Measurements from ENCODE around the gene RASGRP3.

The RASGRP3 gene

GRCh38 chr2:33476793-33477190 is 343 bp downstream of the RASGRP3 start:
- Histone ChIP-seq H3K9ac (ENCODE audit: low read length) (peak overlapping the region; percentile 84), H3K79me2 (ENCODE audit: insufficient read depth, low read length) (peaks cover 17% of the 10 kb centered on the region), H2AFZ (ENCODE audit: low read length) (no peak overlapping the region), H3K4me3 (ENCODE audit: low read depth, low read length, poor library complexity, severe bottlenecking) (peak overlapping the region; percentile 71), H3K36me3 (ENCODE audit: insufficient read depth, low read length) (peaks cover 10% of the 10 kb centered on the region), H4K20me1 (ENCODE audit: insufficient read depth, low read length) (no peaks in the 10 kb centered on the region), H3K4me1 (ENCODE audit: insufficient read depth, low read length, severe bottlenecking) (peaks cover 42% of the 10 kb centered on the region), H3F3A (ENCODE audit: insufficient read depth, low read length) (no peaks in the 10 kb centered on the region), H3K27ac (ENCODE audit: low read depth, low read length, poor library complexity, severe bottlenecking) (peak overlapping the region; percentile 97), H3K27me3 (ENCODE audit: insufficient read depth, low read length) (no peaks in the 10 kb centered on the region), H3K9me3 (ENCODE audit: low read length) (no peaks in the 10 kb centered on the region), H3K4me2 (ENCODE audit: low read length) (peak overlapping the region; percentile 98), H3K9me2 (ENCODE audit: low read depth, low read length) (no peaks in the 10 kb centered on the region)
- TF ChIP-seq CTCF (IDR thresholded peaks at IDR 0.05; ENCODE audit: low read length) (no peak), EZH2 (IDR thresholded peaks at IDR 0.05; ENCODE audit: borderline replicate concordance, low read length) (no peak)

GRCh38 chr2:33477473-33478468 is 1.3 kb downstream of the RASGRP3 start:
- H3K27me3 ChIP-seq (ENCODE audit: insufficient read depth, low read length), result no peaks in the 10 kb centered on the region

More at GRCh38 chr2:33477473-33478468, 1.3 kb downstream of the RASGRP3 start:
- Histone ChIP-seq H4K20me1 (ENCODE audit: insufficient read depth, low read length) (no peaks in the 10 kb centered on the region), H3K27ac (ENCODE audit: low read depth, low read length, poor library complexity, severe bottlenecking) (peak overlapping the region; percentile 97), H3K9ac (ENCODE audit: low read length) (peak overlapping the region; percentile 84), H3K9me3 (ENCODE audit: low read length) (no peaks in the 10 kb centered on the region), H2AFZ (ENCODE audit: low read length) (peak overlapping the region; percentile 36), H3K79me2 (ENCODE audit: insufficient read depth, low read length) (peaks cover 17% of the 10 kb centered on the region), H3K4me1 (ENCODE audit: insufficient read depth, low read length, severe bottlenecking) (peaks cover 50% of the 10 kb centered on the region), H3K36me3 (ENCODE audit: insufficient read depth, low read length) (peaks cover 15% of the 10 kb centered on the region), H3K4me3 (ENCODE audit: low read depth, low read length, poor library complexity, severe bottlenecking) (peak overlapping the region; percentile 71), H3K9me2 (ENCODE audit: low read depth, low read length) (no peaks in the 10 kb centered on the region), H3F3A (ENCODE audit: insufficient read depth, low read length) (no peaks in the 10 kb centered on the region), H3K4me2 (ENCODE audit: low read length) (peak overlapping the region; percentile 98)
- TF ChIP-seq EZH2 (IDR thresholded peaks at IDR 0.05; ENCODE audit: borderline replicate concordance, low read length) (no peak), CTCF (IDR thresholded peaks at IDR 0.05; ENCODE audit: low read length) (no peak)
